ENCODE data around the gene RHBDL1.

RHBDL1 gene

DNA sequence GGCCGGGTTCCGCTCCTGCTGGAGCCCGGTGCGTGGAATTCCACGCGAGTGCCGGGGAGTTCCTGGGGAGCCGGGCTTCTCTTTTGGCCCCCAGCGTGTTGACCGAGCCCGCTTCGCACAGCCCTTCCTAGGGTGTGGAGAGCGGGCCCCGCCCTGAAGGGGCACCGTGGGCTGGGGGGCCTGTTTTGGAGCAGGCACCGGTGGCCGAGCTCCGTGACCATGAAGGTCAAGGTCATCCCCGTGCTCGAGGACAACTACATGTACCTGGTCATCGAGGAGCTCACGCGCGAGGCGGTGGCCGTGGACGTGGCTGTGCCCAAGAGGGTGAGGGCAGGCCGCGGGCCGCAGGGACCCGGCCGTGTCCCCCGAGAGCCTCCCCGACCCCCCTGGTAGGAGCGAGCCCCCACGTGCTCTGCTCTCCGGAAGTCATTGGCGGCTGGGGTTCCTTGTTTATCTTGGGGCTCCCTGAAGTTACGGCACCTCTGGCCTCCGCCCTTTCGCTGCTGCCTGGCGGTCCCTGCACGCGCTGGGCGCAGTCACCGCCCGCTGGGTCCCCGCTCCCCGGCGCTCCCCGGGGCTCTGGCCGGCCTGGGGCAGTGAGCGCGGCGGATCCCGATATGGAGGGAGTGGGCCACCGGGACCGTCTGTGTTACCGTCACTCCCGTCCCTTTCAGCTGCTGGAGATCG, 52.0 kb downstream of the RHBDL1 start:
- no peak for DNase-seq (ENCODE audit: low read depth)
- H3K4me3 ChIP-seq (ENCODE audit: low read depth, low read length) = peak overlapping the region; percentile 85
- no peak for TF ChIP-seq CTCF (IDR thresholded peaks at IDR 0.05; ENCODE audit: low read depth, low read length, missing control alignments)

Measured in GM12864 (cell line).